Activated gamma-delta T cell treated with Interleukin-2 at 50 U/mL for 16 hours (primary cell): Measurements from ENCODE around the gene TOR3A.

Experiments
- DNase-seq: peaks from one replicate; pipeline ENCODE4 v3.0.0-alpha.2; 2020

The TOR3A gene

DNA sequence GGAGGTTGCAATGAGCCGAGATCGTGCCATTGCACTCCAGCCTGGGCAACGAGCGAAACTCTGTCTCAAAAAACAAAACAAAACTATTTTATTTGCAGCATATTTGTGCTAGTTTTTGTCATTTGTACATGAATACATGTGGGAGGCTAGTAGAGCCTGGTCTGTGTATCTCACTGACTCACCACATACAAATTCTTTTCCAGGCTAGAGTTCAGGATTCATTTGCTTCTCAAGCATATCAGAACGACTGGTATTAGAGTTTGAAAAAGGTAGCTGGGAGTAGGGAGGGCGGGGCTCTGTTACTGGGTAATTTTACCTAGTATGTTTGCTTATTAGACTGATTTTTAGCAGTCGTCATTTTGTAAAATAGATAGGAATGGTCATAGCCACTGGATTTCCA lies 4.5 kb upstream of the TOR3A start:
- DNase-seq: no peak

DNA sequence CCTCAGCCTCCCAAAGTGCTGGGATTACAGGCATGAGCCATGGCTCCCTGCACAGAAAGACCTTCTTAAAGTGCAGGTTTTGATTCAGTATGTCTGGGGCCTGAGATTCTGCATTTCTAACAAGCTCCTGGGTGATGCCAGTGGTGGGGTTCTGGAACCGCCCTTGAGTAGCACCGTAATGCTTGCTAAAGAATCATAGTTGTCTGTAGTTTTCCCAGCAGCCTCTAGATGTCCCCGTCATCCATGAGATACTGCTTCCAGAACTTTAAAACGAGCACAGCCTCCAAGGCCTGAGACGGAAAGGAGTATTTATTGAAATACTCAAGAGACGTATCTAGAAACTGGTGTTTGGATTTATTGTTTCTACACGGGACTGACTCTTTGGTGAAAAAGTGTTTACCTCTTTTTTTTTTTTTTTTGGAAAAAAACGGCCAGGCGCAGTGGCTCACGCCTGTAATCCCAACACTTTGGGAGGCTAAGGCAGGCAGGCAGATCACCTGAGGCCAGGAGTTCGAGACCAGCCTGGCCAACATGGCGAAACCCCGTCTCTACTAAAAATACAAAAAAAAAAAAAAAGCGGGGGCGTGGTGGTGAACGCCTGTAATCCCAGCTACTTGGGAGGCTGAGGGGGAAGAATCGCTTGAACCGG lies 2.6 kb upstream of the TOR3A start:
- DNase-seq: peak; percentile 44

DNA sequence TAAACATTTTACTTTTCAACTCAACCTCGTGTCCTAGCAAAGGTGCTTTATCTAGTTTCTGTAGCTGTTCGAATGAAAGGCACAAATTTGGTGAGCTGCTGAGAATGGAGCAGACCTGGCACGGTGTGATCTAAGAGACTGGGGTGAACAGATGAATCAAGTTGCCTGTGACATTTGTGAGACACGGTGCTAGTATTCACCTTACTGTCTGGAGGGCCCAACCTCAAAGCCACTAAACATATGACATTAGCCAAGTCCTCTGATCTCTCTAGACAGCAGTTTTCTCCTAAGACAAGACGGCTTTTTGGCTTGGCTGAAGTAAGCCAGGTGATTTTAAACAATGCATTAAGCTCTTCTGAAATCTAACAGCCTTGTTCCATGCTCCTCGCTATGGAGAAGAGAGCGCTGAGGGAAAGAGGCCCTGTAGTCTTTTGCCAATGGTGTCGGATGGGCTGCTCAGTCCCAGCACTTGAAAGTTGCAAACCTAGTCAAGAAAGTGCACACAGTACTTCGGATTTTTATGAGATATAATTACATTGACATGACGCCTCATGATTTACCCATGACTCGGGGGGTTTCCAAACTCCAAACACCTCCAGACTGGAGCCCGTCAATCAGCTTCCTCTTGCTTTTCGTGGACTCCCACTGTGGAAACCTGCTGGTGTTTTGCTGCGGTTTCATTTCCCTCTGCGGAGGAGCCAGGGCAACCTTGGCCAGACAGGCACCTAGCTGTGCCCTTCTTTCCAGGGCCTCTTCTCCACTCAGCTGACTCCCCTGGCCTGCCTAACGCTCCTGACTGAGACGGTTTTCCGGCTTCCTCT lies 794 bp upstream of the TOR3A start:
- peak; percentile 11 for DNase-seq

DNA sequence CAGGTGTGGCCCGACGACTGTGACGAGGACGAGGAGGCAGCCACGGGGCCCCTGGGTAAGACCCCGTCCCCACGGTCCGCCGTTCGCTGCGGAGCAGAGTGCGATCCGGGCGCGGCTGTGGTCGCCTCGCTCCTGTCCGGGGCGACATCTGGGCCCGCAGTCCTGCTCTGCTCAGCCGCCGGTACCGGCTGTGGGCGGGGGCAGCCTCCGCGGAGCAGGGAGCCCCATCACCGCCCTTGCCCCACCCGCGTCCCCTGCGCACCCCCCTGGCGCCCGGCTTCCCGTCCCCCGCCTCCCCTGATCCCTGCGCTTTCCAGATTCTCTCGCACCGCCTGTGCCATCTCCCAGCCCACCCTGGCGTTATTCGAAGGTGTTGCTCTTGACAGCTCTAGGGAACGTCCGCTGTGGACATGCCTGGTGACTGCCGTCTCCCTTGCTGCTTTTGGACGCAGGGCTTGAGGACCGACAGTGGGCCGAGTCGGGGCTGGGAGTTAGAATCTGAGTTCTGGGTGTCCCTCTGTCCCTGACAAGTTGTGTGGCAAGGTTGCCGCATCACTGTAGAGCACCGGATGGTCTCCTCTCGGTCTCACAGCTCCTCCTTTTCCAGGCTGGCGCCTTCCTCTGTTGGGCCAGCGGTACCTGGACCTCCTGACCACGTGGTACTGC lies 596 bp downstream of the TOR3A start:
- peak; percentile 17 for DNase-seq

DNA sequence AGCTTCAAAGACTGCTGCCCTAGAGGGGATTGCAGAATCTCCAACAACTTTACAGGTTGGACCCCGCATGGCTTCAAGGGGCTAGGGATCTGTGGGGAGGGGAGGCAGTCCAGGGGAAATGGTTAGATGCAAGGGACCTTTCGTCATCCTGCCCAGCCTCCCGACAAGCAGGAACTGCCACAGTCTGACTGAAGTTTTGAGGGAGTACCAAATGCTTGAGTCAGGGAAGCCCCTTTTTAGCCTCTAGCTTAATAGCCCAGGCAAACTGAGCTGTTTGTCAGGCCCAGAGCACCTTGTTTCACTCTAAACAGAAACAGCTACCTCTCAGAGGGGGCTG lies 1.1 kb downstream of the TOR3A start:
- no peak for DNase-seq

DNA sequence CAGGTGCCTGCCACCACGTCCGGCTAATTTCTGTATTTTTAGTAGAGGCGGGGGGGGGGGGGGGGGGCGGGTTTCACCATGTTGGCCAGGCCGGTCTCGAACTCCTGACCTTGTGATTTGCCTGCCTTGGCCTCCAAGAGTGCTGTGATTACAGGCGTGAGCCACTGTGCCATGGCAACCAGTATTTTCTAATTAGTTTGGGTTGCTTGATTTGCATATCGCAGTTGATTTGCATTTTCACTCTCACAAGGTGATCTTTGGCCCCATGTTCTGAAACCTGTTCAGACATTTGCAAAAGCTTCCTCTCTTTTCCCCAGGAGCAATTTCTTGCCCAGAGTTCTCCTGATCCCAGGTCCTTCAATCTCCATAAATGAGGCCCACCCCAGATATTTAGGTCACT lies 1.7 kb downstream of the TOR3A start:
- DNase-seq: no peak

DNA sequence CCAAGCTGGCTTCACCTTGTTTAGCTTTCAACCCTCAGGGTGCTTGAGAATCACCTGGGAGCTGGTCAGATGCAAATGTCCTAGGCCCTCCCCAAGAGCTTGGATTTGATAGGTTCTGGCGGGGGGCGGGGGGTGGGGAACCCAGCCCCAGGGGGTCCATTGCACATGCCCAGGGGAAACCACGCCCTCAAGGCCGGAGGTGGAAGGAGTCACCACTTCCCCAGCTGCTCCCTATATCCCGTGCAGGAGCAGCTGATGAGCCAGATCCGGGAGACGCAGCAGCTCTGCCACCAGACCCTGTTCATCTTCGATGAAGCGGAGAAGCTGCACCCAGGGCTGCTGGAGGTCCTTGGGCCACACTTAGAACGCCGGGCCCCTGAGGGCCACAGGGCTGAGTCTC lies 5.8 kb downstream of the TOR3A start:
- DNase-seq: no peak

DNA sequence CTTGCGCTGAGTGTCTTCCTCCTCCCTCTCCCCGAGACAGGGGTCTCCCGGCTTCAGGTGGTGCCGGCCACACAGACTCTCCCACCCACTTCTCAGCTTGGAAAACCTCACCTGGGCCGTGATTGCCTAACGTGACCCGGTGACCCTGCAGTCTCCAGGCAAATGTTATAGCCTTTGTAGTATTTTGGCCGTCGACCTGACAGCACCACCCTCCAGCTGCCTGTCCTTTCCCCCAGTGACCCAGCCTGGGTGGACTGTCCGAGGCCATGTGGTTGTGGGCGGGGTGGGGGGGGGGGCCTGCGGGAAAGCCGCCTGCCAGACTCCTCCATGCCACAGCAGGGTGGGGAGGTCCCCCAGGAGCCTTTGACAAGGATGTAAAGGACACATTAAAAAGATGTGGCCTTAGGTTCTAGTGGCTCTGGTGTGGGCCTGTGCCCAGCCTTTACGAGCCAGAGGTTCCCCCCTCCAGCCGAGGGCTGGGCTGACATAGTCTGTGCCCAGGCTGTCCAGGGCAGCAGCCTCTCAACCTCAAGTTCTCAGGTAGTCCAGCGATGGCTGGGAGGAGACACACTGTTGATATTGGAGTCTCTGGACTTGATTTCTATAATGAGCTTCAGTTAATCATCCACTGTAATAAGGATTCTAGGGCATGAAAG lies 8.1 kb downstream of the TOR3A start:
- no peak for DNase-seq

DNA sequence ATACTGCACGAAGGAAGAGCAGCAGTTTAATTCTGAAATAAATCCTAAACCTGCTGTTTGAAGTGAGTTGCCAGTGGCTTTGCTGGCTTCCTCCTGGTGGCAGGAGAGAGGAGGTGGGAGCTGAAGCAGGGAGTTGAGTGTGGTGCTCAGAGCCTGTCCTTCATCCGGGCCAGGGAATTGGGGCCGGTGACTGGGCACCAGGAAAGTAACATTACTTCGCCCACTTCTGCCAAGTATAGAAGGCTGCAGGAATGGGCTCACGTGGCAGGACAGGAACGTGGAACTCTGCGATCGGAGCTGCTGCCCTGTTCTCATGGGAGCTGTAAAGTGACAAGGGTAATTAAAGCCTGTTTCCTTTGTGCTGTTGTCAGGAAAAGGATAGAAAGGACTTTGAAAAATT lies 8.7 kb downstream of the TOR3A start:
- no peak for DNase-seq

DNA sequence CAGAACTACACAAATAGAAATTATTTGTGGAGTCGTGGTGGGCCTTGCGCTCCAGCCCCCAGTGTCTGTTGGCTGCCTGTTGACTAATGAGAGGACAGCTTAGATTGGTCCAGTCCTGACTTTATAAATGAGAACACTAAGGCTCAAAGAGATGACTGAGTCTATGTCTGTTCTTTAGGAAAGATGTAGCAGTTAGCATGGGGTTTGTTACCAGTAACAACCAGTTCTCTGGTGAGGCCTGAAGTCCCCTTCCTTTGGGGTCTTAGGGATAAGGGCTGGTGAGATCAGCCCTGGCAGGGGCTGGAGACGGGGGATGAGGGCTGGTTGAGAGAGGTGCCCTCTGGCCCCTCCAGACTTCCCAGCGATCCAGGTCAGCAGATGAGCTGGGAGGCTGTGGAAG lies 9.1 kb downstream of the TOR3A start:
- no peak for DNase-seq

DNA sequence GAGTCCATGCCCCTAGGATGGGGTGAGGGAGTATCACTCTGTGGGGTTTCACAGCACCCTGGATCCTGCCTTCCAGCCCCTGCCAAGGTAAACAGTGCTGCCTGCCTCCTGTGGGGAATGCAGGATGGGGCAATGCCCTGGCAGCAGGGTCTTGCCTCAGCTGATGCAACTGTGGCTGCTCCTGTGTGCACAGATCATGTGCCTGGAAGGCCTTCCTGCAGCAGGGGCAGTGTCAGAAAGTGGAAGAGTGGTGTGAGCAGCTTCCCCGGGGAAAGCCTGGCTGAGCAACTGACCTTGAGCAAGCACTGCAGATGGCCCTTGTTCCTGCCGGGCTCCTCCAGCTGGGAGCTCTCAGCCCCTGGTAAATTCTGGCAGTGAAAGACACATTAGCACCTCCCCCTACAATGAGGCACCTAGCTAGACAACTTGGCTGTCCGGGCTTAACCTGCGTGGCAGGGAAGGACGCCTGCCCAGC lies 9.9 kb downstream of the TOR3A start:
- no peak for DNase-seq

DNA sequence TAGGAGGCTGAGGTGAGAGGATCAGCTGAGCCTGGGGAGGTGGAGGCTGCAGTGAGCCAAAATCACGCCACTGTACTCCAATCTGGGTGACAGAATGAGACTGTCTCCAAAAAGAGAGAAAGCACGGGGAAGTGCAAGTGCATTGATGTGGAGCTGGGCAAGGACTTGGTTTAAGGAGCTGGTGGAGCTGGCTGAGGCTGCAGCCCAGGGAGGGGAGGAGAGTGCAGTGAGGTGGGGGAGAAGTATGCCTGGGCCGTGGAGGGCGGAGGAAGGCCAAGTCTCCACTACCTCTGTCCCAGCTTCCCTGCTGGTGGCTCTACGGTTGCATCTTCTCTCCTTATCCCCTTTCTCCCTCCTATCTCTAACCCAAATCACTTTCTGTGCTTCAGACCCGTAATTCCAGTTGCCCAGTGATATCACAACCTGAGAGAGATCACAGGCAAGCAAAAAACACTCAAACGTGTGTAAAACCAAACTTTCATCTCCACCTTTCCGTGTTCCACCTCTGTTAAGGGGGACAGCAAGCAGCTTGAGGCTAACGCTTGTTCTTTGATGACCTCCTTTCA lies 11.1 kb downstream of the TOR3A start:
- no peak for DNase-seq

DNA sequence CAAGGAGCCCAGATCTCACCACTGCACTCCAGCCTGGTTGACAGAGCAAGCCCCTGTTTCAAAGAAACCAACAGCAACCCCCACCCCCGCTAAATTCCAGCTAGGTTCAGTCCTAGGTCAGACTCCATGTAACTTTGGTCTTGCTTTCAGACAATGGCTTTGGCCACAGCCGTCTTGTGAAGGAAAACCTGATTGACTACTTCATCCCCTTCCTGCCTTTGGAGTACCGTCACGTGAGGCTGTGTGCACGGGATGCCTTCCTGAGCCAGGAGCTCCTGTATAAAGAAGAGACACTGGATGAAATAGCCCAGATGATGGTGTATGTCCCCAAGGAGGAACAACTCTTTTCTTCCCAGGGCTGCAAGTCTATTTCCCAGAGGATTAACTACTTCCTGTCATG lies 12.9 kb downstream of the TOR3A start:
- no peak for DNase-seq

DNA sequence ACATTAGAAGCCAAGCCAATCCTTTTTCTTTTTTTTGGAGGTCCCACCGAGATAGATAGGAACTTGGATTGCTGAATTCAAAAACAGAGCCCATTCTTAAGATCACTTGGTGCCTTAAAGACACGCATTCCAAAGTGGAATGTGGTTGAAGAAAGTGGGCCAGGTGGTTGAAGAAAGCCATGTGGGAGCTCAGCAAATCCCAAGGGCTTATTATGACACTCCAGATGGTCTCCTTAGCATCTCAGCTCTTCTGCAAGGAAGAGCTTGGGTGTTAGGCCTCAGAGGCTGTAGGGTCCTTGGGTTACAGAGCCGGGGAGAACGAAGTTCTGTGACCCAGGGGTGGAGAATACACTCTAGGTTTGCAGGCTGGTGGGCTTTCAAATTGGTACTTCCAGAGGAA lies 13.5 kb downstream of the TOR3A start:
- no peak for DNase-seq

DNA sequence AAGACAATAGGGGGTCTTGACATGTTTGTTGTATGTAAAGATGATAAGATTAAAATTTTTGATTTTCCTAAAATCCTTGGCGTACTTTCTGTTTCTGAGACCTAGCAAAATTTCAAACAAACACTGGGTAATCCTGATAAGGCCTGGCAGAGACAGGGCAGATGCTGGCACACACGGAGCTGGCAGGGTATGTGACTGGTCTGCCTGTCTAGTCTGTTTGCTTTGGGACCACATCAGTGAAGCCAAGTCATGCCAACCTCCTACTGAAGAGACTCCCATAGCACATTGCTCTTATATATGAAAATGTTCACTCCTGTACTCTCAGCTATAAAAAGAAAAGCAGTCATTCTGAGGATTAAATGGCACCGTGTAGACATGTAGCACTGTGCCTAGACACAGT lies 14.1 kb downstream of the TOR3A start:
- no peak for DNase-seq

DNA sequence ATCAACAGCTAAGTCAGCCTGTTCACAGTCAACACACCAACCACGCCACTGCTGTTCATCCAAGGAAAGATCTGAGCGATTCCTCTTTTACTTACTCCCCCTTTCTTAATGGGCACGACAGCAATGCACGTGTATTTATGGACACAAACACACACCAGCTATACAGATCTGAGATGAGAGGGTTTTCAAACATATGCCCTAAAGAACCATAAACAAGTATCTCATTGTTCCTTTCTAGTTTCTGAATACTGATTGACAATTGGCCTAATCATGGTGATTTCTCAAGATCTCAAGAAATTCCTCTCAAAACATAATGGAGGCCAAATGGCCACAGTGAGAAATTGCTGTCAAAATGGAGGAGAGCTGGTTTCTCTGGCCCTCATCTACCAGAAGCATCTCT lies 18.0 kb downstream of the TOR3A start:
- DNase-seq: no peak

DNA sequence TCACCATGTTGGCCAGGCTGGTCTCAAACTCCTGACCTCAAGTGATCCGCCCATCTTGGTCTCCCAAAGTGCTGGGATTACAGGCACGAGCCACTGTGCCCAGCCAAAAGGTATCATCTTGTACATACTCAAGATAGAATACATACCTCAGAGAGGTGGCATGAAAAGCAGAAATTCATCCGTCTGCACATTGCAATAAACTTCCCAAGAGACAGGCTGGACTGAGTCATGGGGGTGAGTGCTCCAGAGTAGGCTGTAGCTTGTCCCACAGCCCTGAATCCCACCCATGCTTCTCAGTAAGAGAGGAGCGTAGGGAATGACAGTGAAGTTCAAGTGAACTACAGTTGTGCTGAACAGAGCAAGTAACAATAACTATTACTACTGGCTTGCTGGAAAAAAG lies 19.7 kb downstream of the TOR3A start:
- no peak for DNase-seq

DNA sequence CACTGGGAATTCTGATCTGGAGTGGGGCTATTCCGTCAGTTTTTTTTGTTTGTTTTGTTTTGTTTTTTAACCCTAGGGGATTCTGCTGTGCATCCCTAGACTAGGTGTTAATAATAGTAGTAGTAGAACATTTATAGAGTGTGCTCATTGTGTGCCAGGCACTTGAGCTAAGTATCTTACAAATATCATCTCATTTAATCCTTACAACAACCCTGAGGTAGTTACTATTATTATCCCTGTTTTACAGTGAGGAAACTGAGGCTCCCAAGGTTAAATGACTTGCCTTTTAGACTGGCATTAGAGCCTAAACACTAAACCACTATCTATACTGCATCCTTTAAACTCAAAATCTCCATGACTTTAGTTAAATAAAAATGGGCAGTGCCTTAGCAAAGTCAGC lies 22.1 kb downstream of the TOR3A start:
- no peak for DNase-seq

DNA sequence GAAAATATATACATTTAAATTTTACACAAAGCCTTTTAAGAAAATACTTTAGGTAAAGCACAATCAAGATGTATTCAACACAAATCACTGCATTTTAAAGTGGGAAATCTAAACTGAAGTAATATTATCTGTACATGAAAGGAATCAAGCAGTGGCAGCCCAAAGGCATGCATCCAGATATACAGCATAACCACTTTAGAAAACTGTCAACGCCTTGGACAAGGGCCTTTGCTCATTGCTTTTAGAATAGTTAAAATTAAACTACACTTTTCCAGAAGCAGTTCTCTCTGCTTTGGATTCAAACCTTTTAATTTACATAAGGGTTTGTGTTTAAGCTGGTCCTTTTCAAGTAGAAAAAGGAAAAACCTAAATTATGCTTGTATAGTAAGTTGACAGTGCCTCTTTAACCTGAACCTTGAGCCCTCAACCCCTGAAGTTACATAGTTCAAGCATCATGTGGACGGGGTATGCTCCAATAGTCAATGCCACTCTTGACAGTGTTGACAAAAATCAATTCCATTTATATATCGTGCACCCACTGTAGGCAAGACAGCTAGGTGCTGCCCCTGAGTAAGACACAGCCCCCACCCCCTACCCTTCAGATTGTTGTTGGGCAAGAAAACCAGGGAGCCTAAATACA lies 22.9 kb downstream of the TOR3A start:
- no peak for DNase-seq

DNA sequence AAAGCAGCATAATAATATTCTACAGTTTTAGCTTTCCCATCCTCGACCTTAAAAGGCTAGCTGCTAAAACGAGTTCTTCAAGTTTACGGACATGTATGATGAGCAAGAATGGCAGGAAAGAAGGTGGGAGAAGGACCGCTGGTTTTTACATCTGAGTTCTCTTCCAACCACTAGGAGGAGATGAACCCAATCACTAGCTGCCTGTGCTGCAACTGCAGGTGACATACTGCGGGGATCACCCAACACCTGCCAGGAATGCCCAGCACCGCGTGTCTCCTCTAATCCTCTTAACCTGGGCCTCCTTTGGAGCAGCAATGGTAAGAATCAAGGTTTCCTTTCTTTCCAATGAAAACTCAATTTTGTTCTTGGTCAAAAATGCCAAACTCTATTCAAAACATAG lies 23.5 kb downstream of the TOR3A start:
- no peak for DNase-seq

DNA sequence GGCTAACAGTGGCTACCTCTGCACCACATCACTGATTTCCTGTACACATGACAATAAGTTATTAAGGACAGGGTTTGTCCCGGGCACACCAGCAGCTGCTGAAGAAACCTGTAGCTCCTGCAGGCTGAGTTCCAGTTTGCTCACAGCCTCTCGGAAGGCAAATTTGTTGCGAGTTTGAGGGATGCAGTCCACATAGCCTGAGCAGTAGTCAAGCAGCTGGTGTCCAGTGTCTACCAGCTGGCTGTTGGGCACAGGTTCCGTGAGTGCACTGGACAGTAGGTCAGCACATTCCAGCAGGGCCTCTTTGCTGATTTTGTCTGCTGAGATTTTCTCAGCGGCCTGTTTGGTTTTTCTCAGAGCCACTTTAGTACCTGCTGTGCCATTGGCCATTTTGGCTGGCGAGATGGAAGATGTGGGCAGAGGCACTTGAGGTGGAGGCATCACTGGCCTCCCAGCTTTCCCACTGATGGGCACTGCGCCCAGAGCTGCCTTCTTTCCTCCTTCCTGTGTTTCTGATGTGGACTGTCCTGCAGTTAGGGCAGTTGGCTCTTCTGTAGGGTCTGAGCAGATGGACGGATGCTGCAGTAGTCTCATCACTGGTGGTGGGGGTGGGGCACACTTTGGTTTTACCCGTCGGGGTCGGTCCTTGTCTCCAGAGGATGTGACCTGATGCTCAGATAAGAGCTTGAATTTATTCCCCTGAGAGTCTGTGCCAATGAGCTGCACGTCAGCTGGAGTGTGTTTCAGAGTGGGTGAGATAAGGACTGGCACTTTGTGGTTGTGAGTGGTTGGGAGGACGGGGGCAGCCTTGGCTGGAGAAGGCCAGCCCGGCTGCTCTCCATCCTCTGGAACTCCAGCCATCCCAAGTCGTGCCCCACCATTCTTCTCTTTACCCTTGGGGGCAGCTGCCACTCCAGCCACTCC lies 26.1 kb downstream of the TOR3A start:
- DNase-seq: no peak

DNA sequence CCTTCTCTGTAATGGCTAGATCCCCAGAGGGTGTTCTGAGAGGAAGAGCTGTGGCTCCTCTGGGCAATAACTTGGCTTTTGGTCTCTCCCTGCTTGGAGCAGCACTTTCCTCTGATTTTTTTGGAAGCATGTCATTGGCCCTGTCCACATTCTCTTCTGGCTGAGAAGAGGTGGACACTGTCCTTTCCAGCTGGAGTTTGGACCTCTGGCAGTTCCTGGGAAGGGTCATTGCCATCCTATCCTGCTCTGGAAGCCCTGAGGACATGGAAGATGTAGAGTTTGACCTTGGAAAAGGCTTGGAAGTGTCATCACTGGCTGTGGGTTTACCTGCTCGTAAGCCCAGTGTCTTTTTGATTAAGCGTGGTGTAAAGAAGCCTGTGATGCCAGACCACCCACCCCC lies 26.8 kb downstream of the TOR3A start:
- no peak for DNase-seq
